Activated T-helper 1 cell treated with Interleukin-2 at 50 U/mL for 16 hours (primary cell): ENCODE measurements around the gene MAP2K1.

Experiments used
- DNase-seq: peaks from one replicate; pipeline ENCODE4 v3.0.0-alpha.2; 2020; ENCODE audit warnings: low read depth

MAP2K1 gene

GRCh38 chr15:66394472-66394871, 7.8 kb downstream of the MAP2K1 start:
- DNase-seq = no peak

GRCh38 chr15:66394915-66395314, 8.2 kb downstream of the MAP2K1 start:
- no peak for DNase-seq

- DNase-seq = no peak
These were observed 12.6 kb downstream of the MAP2K1 start for GRCh38 chr15:66399276-66399675.

GRCh38 chr15:66400351-66400774, 13.7 kb downstream of the MAP2K1 start:
- no peak for DNase-seq

- DNase-seq = no peak
These were observed 14.7 kb downstream of the MAP2K1 start for GRCh38 chr15:66401130-66402021.

- no peak for DNase-seq
These were observed 16.1 kb downstream of the MAP2K1 start for GRCh38 chr15:66402761-66403284.

- no peak for DNase-seq
These were observed 16.6 kb downstream of the MAP2K1 start for GRCh38 chr15:66403323-66403722.

- DNase-seq = no peak
These were observed 17.4 kb downstream of the MAP2K1 start for GRCh38 chr15:66404122-66404521.

GRCh38 chr15:66404532-66404931, 17.8 kb downstream of the MAP2K1 start:
- no peak for DNase-seq

- DNase-seq = no peak
These were observed 18.3 kb downstream of the MAP2K1 start for GRCh38 chr15:66405007-66405406.

GRCh38 chr15:66405615-66406014, 18.9 kb downstream of the MAP2K1 start:
- no peak for DNase-seq

GRCh38 chr15:66408254-66408653, 21.5 kb downstream of the MAP2K1 start:
- DNase-seq = no peak

- no peak for DNase-seq
These were observed 22.1 kb downstream of the MAP2K1 start for GRCh38 chr15:66408675-66409282.

- no peak for DNase-seq
These were observed 22.9 kb downstream of the MAP2K1 start for GRCh38 chr15:66409565-66410108.

GRCh38 chr15:66411190-66411589, 24.5 kb downstream of the MAP2K1 start:
- DNase-seq = no peak

GRCh38 chr15:66412220-66412619, 25.5 kb downstream of the MAP2K1 start:
- DNase-seq = no peak

GRCh38 chr15:66413579-66413978, 26.9 kb downstream of the MAP2K1 start:
- no peak for DNase-seq

- DNase-seq = no peak
These were observed 28.6 kb downstream of the MAP2K1 start for GRCh38 chr15:66415360-66415759.

- DNase-seq = no peak
These were observed 31.0 kb downstream of the MAP2K1 start for GRCh38 chr15:66417736-66418135.

GRCh38 chr15:66419471-66419870, 32.8 kb downstream of the MAP2K1 start:
- no peak for DNase-seq

- DNase-seq = no peak
These were observed 35.6 kb downstream of the MAP2K1 start for GRCh38 chr15:66422347-66422746.

- no peak for DNase-seq
These were observed 36.4 kb downstream of the MAP2K1 start for GRCh38 chr15:66423149-66423548.
